NCI-H82 (cell line): ENCODE results near the gene CNST.
A peak's percentile ranks its signal among the peaks of the same experiment; 100 is the strongest.
"Not testable (repeated sequence)": the region's sequence is repeated elsewhere in the genome, so short reads cannot be mapped to it uniquely, and the experiment has no call there.

Source experiments
- DNase-seq: peaks from one replicate; lab custom pipeline; 2025; lab: John Stamatoyannopoulos, UW

The CNST gene

GRCh38 chr1:246559310-246559709 lies 6.9 kb upstream of the CNST start:
- no peak for DNase-seq

DNA sequence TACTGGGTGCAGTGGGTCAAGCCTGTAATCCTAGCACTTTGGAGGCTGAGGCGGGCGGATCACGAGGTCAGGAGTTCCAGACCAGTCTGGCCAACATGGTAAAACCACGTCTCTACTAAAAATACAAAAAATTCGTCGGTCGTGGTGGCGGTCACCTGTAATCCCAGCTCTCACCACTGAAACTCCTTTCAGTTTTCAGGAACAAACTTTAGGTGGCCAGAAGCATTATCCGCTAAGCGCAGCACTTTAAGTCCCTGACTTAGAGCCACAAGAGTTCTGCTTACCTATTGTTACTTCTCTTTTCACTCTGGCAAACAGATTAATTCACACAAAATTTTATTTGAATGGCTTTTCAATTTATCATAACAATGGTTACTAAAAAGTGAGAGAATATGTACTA lies 5.4 kb upstream of the CNST start:
- DNase-seq: peak; percentile 17

DNA sequence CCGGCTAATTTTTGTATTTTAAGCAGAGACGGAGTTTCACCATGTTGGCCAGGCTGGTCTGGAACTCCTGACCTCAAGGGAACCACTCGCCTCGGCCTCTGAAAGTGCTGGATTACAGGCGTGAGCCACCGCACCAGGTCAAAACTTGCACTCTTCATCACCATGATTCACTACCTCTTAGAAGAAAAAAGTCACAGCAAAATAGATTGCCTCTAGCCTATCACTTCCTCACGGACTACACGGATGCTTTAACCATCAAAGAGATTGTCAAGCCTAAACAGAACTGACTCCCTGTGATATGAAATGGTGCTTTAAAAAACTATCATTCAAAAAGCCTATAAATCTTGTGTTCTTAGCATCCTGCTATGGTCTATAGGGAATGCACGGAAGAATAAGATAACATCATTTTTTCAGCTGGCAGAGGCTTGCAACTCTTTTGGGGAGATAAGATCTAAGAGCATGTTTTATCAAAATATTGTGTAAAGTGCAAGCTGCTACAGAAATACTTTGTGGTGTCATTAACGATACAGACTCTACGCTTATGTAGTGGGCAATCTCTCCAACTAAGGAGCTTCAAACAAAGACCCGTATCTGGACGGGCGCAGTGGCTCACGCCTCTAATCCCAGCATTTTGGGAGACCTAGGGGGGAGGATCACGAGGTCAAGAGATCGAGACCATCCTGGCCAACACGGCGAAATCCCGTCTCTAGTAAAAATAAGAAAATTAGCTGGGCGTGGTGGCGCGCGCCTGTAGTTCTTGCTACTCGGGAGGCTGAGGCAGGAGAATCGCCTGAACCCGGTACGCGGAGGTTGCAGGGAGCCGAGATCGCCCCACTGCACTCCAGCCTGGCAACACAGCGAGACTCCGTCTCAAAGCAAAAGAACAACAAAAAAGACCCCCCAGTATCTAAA lies 1.2 kb upstream of the CNST start:
- DNase-seq: peak; percentile 52

DNA sequence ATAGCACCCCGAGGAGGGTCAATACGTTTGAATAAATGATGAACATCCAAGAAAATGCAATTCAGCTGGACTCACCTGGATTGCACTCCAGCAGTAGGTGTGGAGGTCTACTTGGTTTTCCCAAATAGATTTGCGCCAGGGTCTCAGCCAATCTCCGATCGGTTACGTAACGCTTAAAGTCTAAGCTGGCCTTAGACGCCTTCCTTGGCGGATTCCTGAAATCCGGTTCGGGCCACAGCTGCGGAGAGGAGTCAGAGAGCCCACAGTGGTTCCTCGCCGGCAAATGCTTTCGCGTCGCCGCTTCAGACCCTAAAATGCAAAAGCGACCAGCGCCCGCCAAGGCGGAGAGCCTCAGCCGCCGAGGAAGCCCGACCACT lies 517 bp upstream of the CNST start:
- DNase-seq: peak; percentile 89

DNA sequence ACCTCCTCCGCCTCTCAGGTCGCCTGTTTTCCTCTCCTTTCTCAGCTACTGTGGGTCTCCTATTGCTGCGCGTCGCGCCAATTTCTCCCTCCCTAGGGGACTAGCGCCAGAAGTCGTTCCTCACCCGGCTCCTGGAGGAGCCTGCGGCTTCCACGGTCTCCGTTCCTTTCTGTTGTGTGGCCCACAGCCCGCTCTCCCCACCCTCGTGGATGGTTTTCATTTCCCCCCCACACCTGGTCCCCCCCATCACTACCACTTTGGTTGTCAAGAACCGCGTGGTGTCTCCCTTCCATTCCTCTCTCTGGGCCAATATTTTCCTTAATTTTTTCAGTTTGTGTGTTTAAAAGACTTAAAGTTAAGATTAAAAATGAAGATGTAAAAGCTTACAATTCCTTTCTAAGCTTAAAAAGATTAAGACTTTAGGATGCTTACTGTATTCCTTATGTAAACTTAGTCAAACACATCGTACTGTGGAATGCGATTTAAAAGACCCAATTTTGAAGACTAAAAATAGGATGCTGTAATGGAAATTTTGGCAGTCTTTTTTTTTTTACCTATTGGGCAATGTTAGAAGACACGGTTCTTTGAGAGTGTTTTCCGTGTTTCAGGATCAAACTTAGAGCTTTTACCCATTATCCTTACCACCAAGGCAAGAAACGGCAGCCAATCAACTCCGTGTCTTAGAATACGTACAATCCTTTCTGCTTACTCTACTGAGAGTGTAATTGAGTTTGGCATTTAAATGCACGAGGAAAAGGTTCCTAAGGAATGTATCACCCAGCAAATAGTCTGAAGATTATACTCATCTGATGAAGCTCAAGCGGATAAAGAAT lies 773 bp downstream of the CNST start:
- peak; percentile 67 for DNase-seq

GRCh38 chr1:246567646-246568235 lies 1.5 kb downstream of the CNST start:
- DNase-seq: peak; percentile 48

DNA sequence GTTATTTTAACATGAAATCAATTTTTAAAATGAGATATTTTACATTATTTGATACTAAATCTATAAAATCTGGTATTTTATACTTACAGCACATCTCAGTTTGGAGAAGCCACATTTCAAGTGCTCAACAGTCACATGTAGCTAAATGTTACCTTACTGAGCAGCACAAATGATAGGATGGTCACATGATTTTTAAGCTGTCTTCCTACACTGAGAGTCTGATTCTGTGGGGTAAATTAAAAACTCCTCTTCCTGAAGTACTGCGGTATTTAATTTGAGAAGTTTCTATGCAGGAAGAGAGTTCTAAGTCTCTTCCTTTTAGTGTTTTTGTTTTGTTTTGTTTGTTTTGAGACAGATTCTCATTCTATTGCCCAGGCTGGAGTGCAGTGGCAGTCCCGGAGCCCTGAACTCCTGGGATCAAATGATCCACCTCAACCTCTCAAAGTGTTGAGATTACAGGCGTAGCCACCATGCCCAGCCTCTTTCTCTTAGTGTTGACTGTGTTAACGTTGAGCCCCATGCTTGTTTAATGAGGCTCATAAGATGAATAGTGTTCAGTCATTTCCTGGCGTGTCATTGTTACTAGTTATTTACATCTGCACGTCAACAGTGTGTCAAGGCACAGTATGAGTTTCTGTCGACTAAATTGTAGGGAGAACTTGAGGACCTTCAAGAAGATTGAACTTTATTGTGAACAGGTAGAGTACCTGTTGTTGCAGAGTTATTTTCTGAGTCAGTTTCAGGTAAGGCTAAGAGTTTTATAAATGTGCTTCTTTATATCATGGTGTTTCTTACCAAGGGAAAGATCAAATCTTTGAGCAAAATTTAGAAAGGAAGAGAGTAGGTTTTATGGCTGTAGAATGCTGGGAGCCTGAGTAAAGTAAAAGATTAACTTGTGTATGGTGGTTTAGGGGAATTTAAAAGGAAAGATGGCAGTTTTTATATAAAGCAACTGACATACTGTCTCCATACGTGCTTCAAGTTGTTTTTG lies 3.3 kb downstream of the CNST start:
- no peak for DNase-seq

DNA sequence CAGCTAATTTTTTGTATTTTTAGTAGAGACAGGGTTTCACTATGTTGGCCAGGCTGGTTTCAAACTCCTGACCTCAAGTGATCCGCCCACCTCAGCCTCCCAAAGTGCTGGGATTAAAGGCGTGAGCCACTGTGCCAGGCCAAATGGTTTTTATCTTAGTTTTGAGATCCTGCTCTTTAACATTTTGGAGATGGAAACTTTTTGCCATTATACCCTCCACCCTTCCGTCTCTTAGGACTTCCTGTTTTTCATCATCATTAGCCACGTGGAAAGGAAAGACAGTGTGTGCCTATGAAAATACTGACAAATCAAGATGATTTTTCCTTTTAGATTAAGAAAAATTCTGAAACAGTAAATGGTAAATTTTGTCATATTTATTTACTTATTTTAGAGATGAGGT lies 5.1 kb downstream of the CNST start:
- not testable (repeated sequence) for DNase-seq

DNA sequence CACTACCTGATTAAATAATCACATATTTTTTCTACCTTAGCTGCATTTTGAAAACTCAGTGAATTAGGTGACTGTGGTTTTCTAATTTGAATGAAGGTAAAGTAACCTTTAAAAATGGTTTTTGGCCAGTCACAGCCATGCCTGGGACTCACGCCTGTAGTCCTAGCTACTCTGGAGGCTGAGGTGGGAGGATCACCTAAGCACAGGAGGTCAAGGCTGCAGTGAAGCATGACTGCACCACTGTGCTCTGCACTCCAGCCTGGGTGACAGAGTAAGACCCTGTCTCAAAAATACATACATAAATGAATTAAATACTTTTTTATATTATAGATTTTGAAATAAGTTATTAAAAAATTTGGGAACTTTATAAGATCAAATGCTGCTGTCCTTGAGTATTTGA lies 5.7 kb downstream of the CNST start:
- DNase-seq: no peak

GRCh38 chr1:246572785-246573184 lies 6.5 kb downstream of the CNST start:
- DNase-seq: no peak

DNA sequence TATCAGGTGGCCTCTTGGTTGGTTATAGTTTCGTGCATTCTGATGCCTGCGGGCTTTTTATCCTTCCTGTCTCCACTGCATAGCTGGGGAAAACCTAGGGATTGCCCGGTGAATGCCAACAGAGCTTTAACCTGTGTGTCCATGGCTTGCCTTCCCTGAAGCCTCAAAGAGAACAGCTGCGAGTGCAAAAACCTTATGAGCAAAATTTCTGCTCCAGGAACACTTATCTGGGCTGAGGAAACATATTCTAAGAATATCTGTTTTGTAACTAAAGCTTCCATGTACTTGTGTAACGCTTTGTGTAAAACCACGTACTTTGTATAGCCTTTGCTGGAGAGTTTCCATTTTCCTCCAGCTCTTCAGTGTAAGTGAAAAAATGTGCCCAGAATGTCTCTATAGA lies 7.2 kb downstream of the CNST start:
- no peak for DNase-seq

DNA sequence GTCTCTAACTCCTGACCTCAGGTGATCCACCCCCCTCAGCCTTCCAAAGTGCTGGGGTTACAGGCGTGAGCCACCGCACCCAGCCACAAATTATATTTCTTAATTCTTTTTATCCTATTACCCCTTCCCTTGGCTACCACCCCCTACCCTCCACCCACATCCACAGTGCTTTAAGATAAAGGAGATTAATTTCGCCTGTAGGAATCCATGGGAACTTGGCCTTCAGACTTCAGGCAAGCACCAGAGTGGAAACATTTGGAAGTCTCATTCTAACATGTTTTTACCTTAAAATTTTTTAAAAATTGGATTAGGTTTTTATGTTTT lies 10.4 kb downstream of the CNST start:
- peak; percentile 92 for DNase-seq

GRCh38 chr1:246577082-246577719 lies 10.9 kb downstream of the CNST start:
- DNase-seq: no peak

GRCh38 chr1:246577720-246578106 lies 11.5 kb downstream of the CNST start:
- no peak for DNase-seq

GRCh38 chr1:246579818-246580217 lies 13.6 kb downstream of the CNST start:
- no peak for DNase-seq

- no peak for DNase-seq
Measured at GRCh38 chr1:246580497-246581370, 14.5 kb downstream of the CNST start.

DNA sequence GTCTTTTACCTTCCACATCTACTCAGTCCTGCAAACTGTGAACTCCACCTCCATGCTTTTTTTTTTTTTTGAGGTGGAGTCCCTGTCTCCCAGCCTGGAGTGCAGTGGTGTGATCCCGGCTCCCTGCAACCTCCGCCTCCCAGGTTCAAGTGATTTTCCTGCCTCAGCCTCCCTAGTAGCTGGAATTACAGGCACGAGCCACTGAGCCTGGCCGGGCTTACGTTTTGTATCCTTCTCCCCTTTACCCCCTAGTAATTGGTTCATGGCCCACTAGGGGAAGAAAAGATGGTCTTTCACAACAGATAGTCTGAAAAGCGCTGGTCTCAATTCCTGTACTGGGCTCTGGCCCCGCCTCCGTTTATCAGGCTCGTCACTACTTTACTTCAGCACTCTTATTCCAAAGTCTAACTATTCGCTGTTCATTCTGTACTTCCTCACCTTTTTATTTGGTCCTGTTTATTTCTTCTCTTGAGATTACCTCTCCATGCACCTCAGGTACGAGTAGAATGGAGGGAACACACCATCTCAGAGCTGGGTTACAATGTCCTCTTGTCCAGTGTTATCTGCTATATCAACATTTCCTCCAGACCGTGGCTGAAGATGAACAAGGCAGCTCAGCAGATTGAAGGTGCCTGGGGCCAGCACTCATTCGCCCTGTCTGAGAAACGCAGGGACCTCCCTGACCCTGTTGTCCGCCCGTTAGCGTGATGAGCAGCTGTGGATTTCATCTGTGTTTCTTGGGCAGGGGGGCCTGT lies 16.2 kb downstream of the CNST start:
- no peak for DNase-seq

GRCh38 chr1:246583056-246583440 lies 16.8 kb downstream of the CNST start:
- DNase-seq: no peak

GRCh38 chr1:246583448-246584185 lies 17.4 kb downstream of the CNST start:
- no peak for DNase-seq
